Endothelial cell of umbilical vein (primary cell): ENCODE data around the gene PRR16. TPM values are rescaled to one million over a fixed set of nuclear protein-coding genes. Genes with fewer than 3 reads are reported as not detected.

Experiments
- BruUV-seq: library from RNA; stranded (reverse); fragments of 400-500 nt; replicated peaks from 2 replicates; lab custom pipeline; 2021; lab: Mats Ljungman, UMichigan
- CTCF ChIA-PET: fragments of 300-600, 350-600 bp; sonication (Branson Sonifier 250); formaldehyde crosslinking; loops from one replicate; lab custom pipeline; 2021; ENCODE audit warnings: antibody characterized with exemption, inconsistent platforms; lab: Charles Lee
- POLR2A ChIA-PET: fragments of 300-600, 350-600 bp; sonication (Branson Sonifier 250); formaldehyde crosslinking; loops from one replicate; lab custom pipeline; 2021; ENCODE audit warnings: antibody characterized with exemption, inconsistent platforms; lab: Charles Lee
- DNase-seq: peaks from one replicate; pipeline ENCODE4 v3.0.0-alpha.2; 2011; ENCODE audit warnings: low read depth, low spot score
- FAIRE-seq: peaks from 2 replicates; lab custom pipeline; 2011; peaks lifted over from hg19 to GRCh38; lab: Jason Lieb, UNC
- H2AFZ ChIP-seq: 2 replicates; pipeline ENCODE4 v1.6.0; 2012; ENCODE audit warnings: low read depth, low read length, control low read depth, inconsistent platforms
- H3K27ac ChIP-seq: 2 replicates; pipeline ENCODE4 v1.5.1; 2011; ENCODE audit warnings: low read depth, mild to moderate bottlenecking, control low read depth, low read length, moderate library complexity; ENCODE audit not compliant: insufficient read depth
- H3K27me3 ChIP-seq, 2 experiments: 2 replicates each; pipeline versions ENCODE4 v1.6.0 to v1.6.1; 2011; ENCODE audit warnings: low read length in 2 of 2, mixed read lengths in 1 of 2; ENCODE audit not compliant: control insufficient read depth in 2 of 2, insufficient read depth in 2 of 2
- H3K36me3 ChIP-seq, 2 experiments: 2 replicates in 1 of 2; 3 replicates in 1 of 2; pipeline ENCODE4 v1.5.1; 2011; ENCODE audit warnings: low read length in 2 of 2, mild to moderate bottlenecking in 1 of 2, moderate library complexity in 1 of 2; ENCODE audit not compliant: control insufficient read depth in 2 of 2, insufficient read depth in 2 of 2; ENCODE audit errors: extremely low read depth in 1 of 2
- H3K4me1 ChIP-seq: 3 replicates; pipeline ENCODE4 v1.5.1; 2011; ENCODE audit warnings: mild to moderate bottlenecking, low read length; ENCODE audit not compliant: control insufficient read depth, insufficient read depth; ENCODE audit errors: extremely low read depth
- H3K4me2 ChIP-seq: 2 replicates; pipeline ENCODE4 v1.6.1; 2011; ENCODE audit warnings: low read length, control low read depth, mixed read lengths; ENCODE audit not compliant: insufficient read depth
- H3K4me3 ChIP-seq, 3 experiments: fragments of 200-600 bp in 1 of 3; sonication (generic), shearing (Covaris generic) in 1 of 3; replicated peaks in 1 of 3; 2 replicates each; pipeline ENCODE4 v1.5.1; 2011 to 2016; ENCODE audit warnings: control low read depth in 3 of 3, low read length in 3 of 3, mild to moderate bottlenecking in 2 of 3, inconsistent platforms in 1 of 3, low read depth in 1 of 3, moderate library complexity in 1 of 3; ENCODE audit not compliant: insufficient read depth in 1 of 3
- H3K79me2 ChIP-seq: 2 replicates; pipeline ENCODE4 v1.6.0; 2012; ENCODE audit warnings: low read length, inconsistent platforms; ENCODE audit not compliant: control insufficient read depth, insufficient read depth
- H3K9ac ChIP-seq: replicated peaks from 2 replicates; pipeline ENCODE3; 2011; ENCODE audit warnings: low read length, control low read depth; ENCODE audit not compliant: insufficient read depth; ENCODE audit errors: extremely low read depth
- H3K9me1 ChIP-seq: replicated peaks from 3 replicates; pipeline ENCODE4 v1.6.0; 2011; ENCODE audit warnings: mild to moderate bottlenecking, low read length; ENCODE audit not compliant: control insufficient read depth, insufficient read depth; ENCODE audit errors: extremely low read depth
- H3K9me3 ChIP-seq: replicated peaks from 2 replicates; pipeline ENCODE4 v1.5.1; 2012; ENCODE audit warnings: low read length, inconsistent platforms; ENCODE audit not compliant: control insufficient read depth, insufficient read depth
- H4K20me1 ChIP-seq: replicated peaks from 2 replicates; pipeline ENCODE3; 2011; ENCODE audit warnings: mild to moderate bottlenecking, low read length; ENCODE audit not compliant: control insufficient read depth, insufficient read depth; ENCODE audit errors: extremely low read depth
- EZH2 ChIP-seq: IDR thresholded peaks from 2 replicates; pipeline ENCODE4 v1.6.1; 2012; ENCODE audit warnings: borderline replicate concordance, low read depth, mild to moderate bottlenecking, moderate library complexity, low read length, inconsistent platforms; ENCODE audit not compliant: severe bottlenecking
- FOS ChIP-seq: IDR thresholded peaks from 2 replicates; pipeline ENCODE4 v1.6.1; 2011; ENCODE audit warnings: mild to moderate bottlenecking, low read length, moderate library complexity, borderline replicate concordance; ENCODE audit not compliant: insufficient read depth
- GATA2 ChIP-seq: IDR thresholded peaks from 2 replicates; pipeline ENCODE4 v1.7.0; 2011; ENCODE audit warnings: low read depth, mild to moderate bottlenecking, moderate library complexity, mixed read lengths, low read length; ENCODE audit not compliant: insufficient read length, insufficient read depth
- JUN ChIP-seq: IDR thresholded peaks from 2 replicates; pipeline ENCODE4 v1.6.1; 2011; ENCODE audit warnings: borderline replicate concordance, low read depth; ENCODE audit not compliant: insufficient read length, insufficient read depth
- MYC ChIP-seq: IDR thresholded peaks from one replicate; pipeline ENCODE4 v1.6.1; 2011; ENCODE audit warnings: mild to moderate bottlenecking, low read depth, low read length
- POLR2A ChIP-seq: IDR thresholded peaks from 2 replicates; pipeline ENCODE4 v1.6.1; 2012; ENCODE audit warnings: low read depth, mild to moderate bottlenecking, control low read depth, low read length
- POLR2AphosphoS5 ChIP-seq: IDR thresholded peaks from 2 replicates; pipeline ENCODE4 v1.6.1; 2012; ENCODE audit warnings: low read depth, mild to moderate bottlenecking, control low read depth, low read length, moderate library complexity; ENCODE audit not compliant: insufficient read depth
- dilution Hi-C: fragments of 300-500 bp; cut with MboI; formaldehyde crosslinking; loops from one replicate; pipeline ENCODE4 v1.15.0; 2019; ENCODE audit warnings: low sequenced_read_pairs; ENCODE audit not compliant: extremely low pct_ligation_motif_present
- intact Hi-C: fragments of 100-400 bp; cut with micrococcal nuclease; formaldehyde crosslinking; loops from one replicate; pipeline ENCODE4 v1.10.0; 2022
- polyA plus RNA-seq, 4 experiments: library from polyadenylated mRNA; depleted of rRNA in 3 of 4; stranded (reverse) in 3 of 4; unstranded in 1 of 4; fragments of >200 nt; gene quantifications; 2 replicates each; pipeline versions ENCODE4 v1.2.1 to v1.2.3, GENCODE V29; 2011 to 2012; ENCODE audit warnings: missing spikeins in 1 of 4
- total RNA-seq: library from RNA; stranded (reverse); gene quantifications from 2 replicates; pipeline ENCODE4 v1.2.3, GENCODE V29; 2021
- TF ChIP-seq, protein P1 (sequence below): IDR thresholded peaks from 2 replicates; pipeline ENCODE4 v1.6.1; 2011; ENCODE audit not compliant: insufficient read depth, insufficient read length
- TF ChIP-seq, protein P2 (sequence below), 2 donors: IDR thresholded peaks; 1 replicate in 1 of 2; 2 replicates in 1 of 2; pipeline ENCODE4 v1.5.1; 2011; ENCODE audit warnings: low read length in 2 of 2, mild to moderate bottlenecking in 2 of 2, moderate library complexity in 2 of 2, control low read depth in 1 of 2, inconsistent platforms in 1 of 2, low read depth in 1 of 2; ENCODE audit not compliant: insufficient read depth in 1 of 2; ENCODE audit errors: extremely low read depth in 1 of 2

PRR16 gene
- total and polyA plus RNA-seq, 2 donors (not counting 3 experiments of a cell fraction or from before 2014, with no cell fraction given) = 0.91 to 1.2 TPM

DNA sequence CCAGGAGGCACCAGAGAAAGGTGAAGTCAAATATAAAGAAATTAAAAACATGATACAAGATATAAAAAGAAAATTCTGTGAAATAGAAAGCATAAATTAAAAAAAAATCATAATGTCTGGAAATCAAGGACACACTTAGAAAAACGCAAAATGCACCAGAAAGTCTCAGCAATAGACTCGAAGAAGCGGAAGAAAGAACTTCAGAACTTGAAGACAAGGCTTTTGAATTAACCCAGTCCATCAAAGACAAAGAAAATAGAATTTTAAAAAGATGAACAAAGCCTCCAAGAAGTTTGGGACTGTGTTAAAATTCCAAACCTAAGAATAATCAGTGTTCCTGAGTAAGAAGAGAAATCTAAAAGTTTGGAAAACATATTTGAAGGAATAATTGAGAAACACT lies 168.3 kb downstream of the PRR16 start:
- CTCF ChIA-PET = no interaction called here
- Histone ChIP-seq H3K4me1 (no peaks in the 10 kb centered on the region), H3K4me3 (no peak overlapping the region), H3K4me2 (no peak overlapping the region), H2AFZ (no peak overlapping the region), H4K20me1 (no peaks in the 10 kb centered on the region), H3K27me3 (no peaks in the 10 kb centered on the region), H3K9me1 (no peaks in the 10 kb centered on the region), H3K27ac (no peak overlapping the region), H3K79me2 (no peaks in the 10 kb centered on the region), H3K9ac (no peak overlapping the region), H3K9me3 (no peaks in the 10 kb centered on the region), H3K36me3 (no peaks in the 10 kb centered on the region)
- dilution Hi-C loops (no loop called here), intact Hi-C loops (no loop called here)
- POLR2A ChIA-PET = no interaction called here
- DNase-seq (no peak), FAIRE-seq (no peak)
- no TSS peak for BruUV-seq
- TF ChIP-seq JUN = no peak
- TF ChIP-seq EZH2 = no peak
- TF ChIP-seq FOS = no peak
- TF ChIP-seq, protein P1, sequence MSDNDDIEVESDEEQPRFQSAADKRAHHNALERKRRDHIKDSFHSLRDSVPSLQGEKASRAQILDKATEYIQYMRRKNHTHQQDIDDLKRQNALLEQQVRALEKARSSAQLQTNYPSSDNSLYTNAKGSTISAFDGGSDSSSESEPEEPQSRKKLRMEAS = no peak
- no peak for TF ChIP-seq POLR2A
- TF ChIP-seq POLR2AphosphoS5 = no peak
- TF ChIP-seq, protein P2, sequence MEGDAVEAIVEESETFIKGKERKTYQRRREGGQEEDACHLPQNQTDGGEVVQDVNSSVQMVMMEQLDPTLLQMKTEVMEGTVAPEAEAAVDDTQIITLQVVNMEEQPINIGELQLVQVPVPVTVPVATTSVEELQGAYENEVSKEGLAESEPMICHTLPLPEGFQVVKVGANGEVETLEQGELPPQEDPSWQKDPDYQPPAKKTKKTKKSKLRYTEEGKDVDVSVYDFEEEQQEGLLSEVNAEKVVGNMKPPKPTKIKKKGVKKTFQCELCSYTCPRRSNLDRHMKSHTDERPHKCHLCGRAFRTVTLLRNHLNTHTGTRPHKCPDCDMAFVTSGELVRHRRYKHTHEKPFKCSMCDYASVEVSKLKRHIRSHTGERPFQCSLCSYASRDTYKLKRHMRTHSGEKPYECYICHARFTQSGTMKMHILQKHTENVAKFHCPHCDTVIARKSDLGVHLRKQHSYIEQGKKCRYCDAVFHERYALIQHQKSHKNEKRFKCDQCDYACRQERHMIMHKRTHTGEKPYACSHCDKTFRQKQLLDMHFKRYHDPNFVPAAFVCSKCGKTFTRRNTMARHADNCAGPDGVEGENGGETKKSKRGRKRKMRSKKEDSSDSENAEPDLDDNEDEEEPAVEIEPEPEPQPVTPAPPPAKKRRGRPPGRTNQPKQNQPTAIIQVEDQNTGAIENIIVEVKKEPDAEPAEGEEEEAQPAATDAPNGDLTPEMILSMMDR (IDR thresholded peaks at IDR 0.05; ENCODE audit: extremely low read depth in 1 of 2, insufficient read depth in 1 of 2, low read depth in 1 of 2, low read length in 2 of 2) = no peak
- TF ChIP-seq GATA2 = no peak
- no peak for TF ChIP-seq MYC
